ENCODE measurements around the gene GPR37. TPM values are rescaled to one million over a fixed set of nuclear protein-coding genes. Genes with fewer than 3 reads are reported as not detected.

The GPR37 gene
- polyA plus RNA-seq, 2 of the 4 experiments (the other 2 are of a cell fraction), result 0.35 to 0.61 TPM

DNA sequence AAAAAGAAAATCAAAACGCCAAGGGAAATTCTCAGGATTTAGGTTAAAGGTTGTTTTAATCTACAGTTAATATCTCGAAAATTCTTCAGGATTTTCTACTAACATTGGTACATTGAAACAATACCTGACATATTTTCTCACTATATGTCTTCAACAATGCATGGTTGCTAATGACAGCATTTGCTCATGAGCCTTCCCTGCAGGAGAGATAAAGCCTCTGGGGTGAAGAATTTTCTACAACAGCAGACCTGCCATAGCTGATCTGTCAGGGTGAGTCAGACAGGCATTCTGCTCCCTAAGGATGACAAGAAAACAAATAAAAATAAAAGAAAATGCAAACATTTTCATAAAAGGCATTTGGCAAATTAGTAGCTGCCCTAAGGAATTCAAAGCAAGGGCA, 11.7 kb upstream of the GPR37 start:
- Histone ChIP-seq H3K27ac (no peak overlapping the region), H3K4me2 (no peak overlapping the region), H3K4me3 (no peak overlapping the region), H3K4me1 (no peaks in the 10 kb centered on the region), H3K9me3 (no peaks in the 10 kb centered on the region)
- ChIA-PET POLR2A (interaction anchor here (0.6 kb wide), 1 partner anchor 611 kb away, joined by 3 read pairs; no protein-coding TSS in a partner anchor), CTCF (interaction anchor here (2.5 kb wide), 1 partner anchor 8 kb away, joined by 10 read pairs; no protein-coding TSS in a partner anchor)
- no peak for ATAC-seq
- WGBS (ENCODE audit: missing lambda C conversion rate), result 36% methylated on average over 2 of the region's 2 CpGs
- TF ChIP-seq HEYL (CRISPR knock-in tag; IDR thresholded peaks at IDR 0.05) (no peak), HDAC2 (IDR thresholded peaks at IDR 0.05) (no peak), JUNB (IDR thresholded peaks at IDR 0.05) (no peak), NR3C1 (IDR thresholded peaks at IDR 0.05) (no peak)
- no peak for DNase-seq (ENCODE audit: low read depth in 1 of 2, low spot score in 1 of 2)
- FAIRE-seq, result peak; percentile 7

DNA sequence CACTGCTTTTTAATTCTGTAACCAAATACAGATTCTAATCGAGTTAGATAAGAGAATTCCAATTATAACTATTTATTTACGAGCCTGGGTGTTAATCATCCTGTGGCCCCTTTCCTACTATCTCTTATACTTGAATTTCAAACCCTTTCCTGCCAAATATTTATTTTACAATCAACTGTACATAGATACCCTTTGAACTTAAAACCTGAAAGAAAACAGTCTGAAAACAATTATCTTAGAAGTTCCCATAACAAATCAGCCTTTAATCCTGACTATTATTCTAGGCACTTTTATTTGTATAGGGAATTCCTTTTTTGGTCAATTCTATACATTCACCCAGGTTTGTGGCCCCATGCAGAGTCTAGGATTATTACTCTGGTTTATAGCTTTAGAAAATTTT, 10.6 kb upstream of the GPR37 start:
- Histone ChIP-seq H3K4me1 (no peaks in the 10 kb centered on the region), H3K9me3 (no peaks in the 10 kb centered on the region), H3K4me2 (no peak overlapping the region), H3K27ac (no peak overlapping the region), H3K4me3 (no peak overlapping the region)
- ATAC-seq (no peak), FAIRE-seq (no peak), DNase-seq (ENCODE audit: low read depth in 1 of 2, low spot score in 1 of 2) (no peak)
- ChIA-PET POLR2A (no interaction called here), CTCF (interaction anchor here (2.5 kb wide), 1 partner anchor 9 kb away, joined by 10 read pairs; no protein-coding TSS in a partner anchor)
- WGBS (ENCODE audit: missing lambda C conversion rate), result 21% methylated on average over 2 of the region's 2 CpGs
- TF ChIP-seq NR3C1 (IDR thresholded peaks at IDR 0.05), result no peak
- no peak for TF ChIP-seq EHF (CRISPR knock-in tag; IDR thresholded peaks at IDR 0.05)
- TF ChIP-seq, protein P1, sequence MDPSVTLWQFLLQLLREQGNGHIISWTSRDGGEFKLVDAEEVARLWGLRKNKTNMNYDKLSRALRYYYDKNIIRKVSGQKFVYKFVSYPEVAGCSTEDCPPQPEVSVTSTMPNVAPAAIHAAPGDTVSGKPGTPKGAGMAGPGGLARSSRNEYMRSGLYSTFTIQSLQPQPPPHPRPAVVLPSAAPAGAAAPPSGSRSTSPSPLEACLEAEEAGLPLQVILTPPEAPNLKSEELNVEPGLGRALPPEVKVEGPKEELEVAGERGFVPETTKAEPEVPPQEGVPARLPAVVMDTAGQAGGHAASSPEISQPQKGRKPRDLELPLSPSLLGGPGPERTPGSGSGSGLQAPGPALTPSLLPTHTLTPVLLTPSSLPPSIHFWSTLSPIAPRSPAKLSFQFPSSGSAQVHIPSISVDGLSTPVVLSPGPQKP (IDR thresholded peaks at IDR 0.05; ENCODE audit: low read depth, low read length), result no peak
- TF ChIP-seq EHMT2 (IDR thresholded peaks at IDR 0.05; ENCODE audit: low read depth), result no peak
- no peak for TF ChIP-seq FOXS1 (CRISPR knock-in tag; IDR thresholded peaks at IDR 0.05)
- TF ChIP-seq ZC3H11A (IDR thresholded peaks at IDR 0.05), result no peak
- TF ChIP-seq BHLHE40 (IDR thresholded peaks at IDR 0.05; ENCODE audit: low read depth, low read length), result no peak
- no peak for TF ChIP-seq HEYL (CRISPR knock-in tag; IDR thresholded peaks at IDR 0.05)
- no peak for TF ChIP-seq RNF2 (IDR thresholded peaks at IDR 0.05; ENCODE audit: borderline replicate concordance, low read depth)
- no peak for TF ChIP-seq HOXB13 (CRISPR knock-in tag; IDR thresholded peaks at IDR 0.05; ENCODE audit: low read depth)
- no peak for TF ChIP-seq NPAS2 (CRISPR knock-in tag; IDR thresholded peaks at IDR 0.05; ENCODE audit: borderline replicate concordance)
- TF ChIP-seq POLR2AphosphoS2 (conservative IDR thresholded peaks at IDR 0.05; ENCODE audit: low read length), result no peak
- no peak for TF ChIP-seq KDM5A (IDR thresholded peaks at IDR 0.05)
- TF ChIP-seq CHD2 (IDR thresholded peaks at IDR 0.05; ENCODE audit: low read length, partially characterized antibody), result no peak
- TF ChIP-seq, protein P2, sequence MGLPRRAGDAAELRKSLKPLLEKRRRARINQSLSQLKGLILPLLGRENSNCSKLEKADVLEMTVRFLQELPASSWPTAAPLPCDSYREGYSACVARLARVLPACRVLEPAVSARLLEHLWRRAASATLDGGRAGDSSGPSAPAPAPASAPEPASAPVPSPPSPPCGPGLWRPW (IDR thresholded peaks at IDR 0.05), result no peak

DNA sequence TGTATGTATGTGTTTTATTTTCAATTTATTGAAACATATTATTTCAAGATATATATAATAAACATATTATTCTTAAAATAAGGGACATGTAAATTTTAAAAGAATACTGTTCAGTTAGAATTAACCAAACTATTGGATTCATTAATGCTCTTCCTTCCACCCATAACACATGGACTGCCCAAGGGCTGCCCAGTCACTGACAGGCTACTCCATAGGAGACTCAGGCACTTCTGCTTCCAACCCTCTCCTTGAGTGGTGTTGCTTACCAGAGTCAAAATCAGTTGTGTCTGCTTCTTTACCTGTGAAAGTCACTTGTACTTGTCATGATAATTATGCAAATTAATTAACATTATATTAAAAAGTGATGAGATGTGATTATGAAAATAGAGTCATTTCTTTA, 9.8 kb upstream of the GPR37 start:
- DNase-seq (ENCODE audit: low read depth in 1 of 2, low spot score in 1 of 2), result no peak
- TF ChIP-seq, protein P3, sequence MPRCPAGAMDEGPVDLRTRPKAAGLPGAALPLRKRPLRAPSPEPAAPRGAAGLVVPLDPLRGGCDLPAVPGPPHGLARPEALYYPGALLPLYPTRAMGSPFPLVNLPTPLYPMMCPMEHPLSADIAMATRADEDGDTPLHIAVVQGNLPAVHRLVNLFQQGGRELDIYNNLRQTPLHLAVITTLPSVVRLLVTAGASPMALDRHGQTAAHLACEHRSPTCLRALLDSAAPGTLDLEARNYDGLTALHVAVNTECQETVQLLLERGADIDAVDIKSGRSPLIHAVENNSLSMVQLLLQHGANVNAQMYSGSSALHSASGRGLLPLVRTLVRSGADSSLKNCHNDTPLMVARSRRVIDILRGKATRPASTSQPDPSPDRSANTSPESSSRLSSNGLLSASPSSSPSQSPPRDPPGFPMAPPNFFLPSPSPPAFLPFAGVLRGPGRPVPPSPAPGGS (IDR thresholded peaks at IDR 0.05), result no peak
- TF ChIP-seq NPAS2 (CRISPR knock-in tag; IDR thresholded peaks at IDR 0.05; ENCODE audit: borderline replicate concordance) (no peak), KDM5A (IDR thresholded peaks at IDR 0.05) (no peak), EP300 (IDR thresholded peaks at IDR 0.05) (no peak), HOXA7 (CRISPR knock-in tag; IDR thresholded peaks at IDR 0.05) (no peak), CHD4 (IDR thresholded peaks at IDR 0.05; ENCODE audit: borderline replicate concordance) (no peak), HOXB5 (CRISPR knock-in tag; IDR thresholded peaks at IDR 0.05) (no peak), ESRRA (IDR thresholded peaks at IDR 0.05; ENCODE audit: borderline replicate concordance, low read length) (no peak), RARB (CRISPR knock-in tag; IDR thresholded peaks at IDR 0.05) (no peak), MAZ (IDR thresholded peaks at IDR 0.05; ENCODE audit: borderline replicate concordance, low read depth, low read length) (no peak)
- TF ChIP-seq, protein P4, sequence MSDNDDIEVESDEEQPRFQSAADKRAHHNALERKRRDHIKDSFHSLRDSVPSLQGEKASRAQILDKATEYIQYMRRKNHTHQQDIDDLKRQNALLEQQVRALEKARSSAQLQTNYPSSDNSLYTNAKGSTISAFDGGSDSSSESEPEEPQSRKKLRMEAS (IDR thresholded peaks at IDR 0.05), result no peak
- Histone ChIP-seq H3K9me3 (no peaks in the 10 kb centered on the region), H3K4me2 (no peak overlapping the region), H3K4me1 (no peaks in the 10 kb centered on the region), H3K4me3 (no peak overlapping the region), H3K27ac (no peak overlapping the region)
- FAIRE-seq, result no peak
- ChIA-PET POLR2A (no interaction called here), CTCF (interaction anchor here (2.5 kb wide), 1 partner anchor 10 kb away, joined by 10 read pairs; no protein-coding TSS in a partner anchor)
- ATAC-seq, result no peak
